Sigmoid colon (tissue), 7 donors: ENCODE data around the gene RHOU. TPM values are rescaled to one million over a fixed set of nuclear protein-coding genes. Genes with fewer than 3 reads are reported as not detected.

Source experiments
- DNase-seq: peaks from one replicate; pipeline ENCODE4 v3.0.0-alpha.2; 2019
- H3K27ac ChIP-seq, 4 donors: fragments of 200-600 bp; sonication (generic); one replicate each; pipeline ENCODE4 v1.5.1; 2016 to 2019; ENCODE audit warnings: mild to moderate bottlenecking in 1 of 4
- H3K27me3 ChIP-seq, 3 donors: fragments of 200-600 bp; sonication (generic); one replicate each; pipeline ENCODE4 v1.5.1; 2019; ENCODE audit warnings: mild to moderate bottlenecking in 1 of 3
- H3K36me3 ChIP-seq, 4 donors: fragments of 200-600 bp; sonication (generic); one replicate each; pipeline ENCODE4 v1.5.1; 2016 to 2019
- H3K4me1 ChIP-seq, 4 donors: fragments of 200-600 bp; sonication (generic); one replicate each; pipeline ENCODE4 v1.5.1; 2017 to 2019
- H3K4me3 ChIP-seq, 4 donors: fragments of 200-600 bp; sonication (generic); one replicate each; pipeline ENCODE4 v1.5.1; 2017 to 2019; ENCODE audit warnings: mild to moderate bottlenecking in 2 of 4, moderate library complexity in 1 of 4
- H3K9me3 ChIP-seq, 4 donors: fragments of 200-600 bp in 3 of 4; sonication (generic) in 3 of 4; one replicate each; pipeline versions ENCODE4 v1.5.1 to v1.6.1; 2013 to 2019
- CTCF ChIP-seq, 4 experiments: fragments of 450-650 bp in 3 of 4; fragments of 200-600 bp in 1 of 4; IDR thresholded peaks; one replicate each; pipeline ENCODE4 v1.5.1; 2016 to 2019; ENCODE audit warnings: antibody characterized with exemption in 4 of 4, mild to moderate bottlenecking in 3 of 4, moderate library complexity in 2 of 4
- EP300 ChIP-seq, 4 donors: sonication (generic); formaldehyde crosslinking; IDR thresholded peaks; one replicate each; pipeline ENCODE4 v1.6.1; 2017; ENCODE audit warnings: antibody characterized with exemption in 4 of 4
- POLR2A ChIP-seq, 2 donors: fragments of 450-650 bp; IDR thresholded peaks; one replicate each; pipeline ENCODE4 v1.6.1; 2016; ENCODE audit warnings: antibody characterized with exemption in 2 of 2, mild to moderate bottlenecking in 2 of 2, moderate library complexity in 2 of 2
- POLR2AphosphoS5 ChIP-seq, 4 donors: sonication (generic); formaldehyde crosslinking; IDR thresholded peaks; one replicate each; pipeline ENCODE4 v1.6.1; 2017; ENCODE audit warnings: antibody characterized with exemption in 4 of 4
- WGBS, 2 donors: extraction: QIAGEN DNeasy Blood & Tissue Kit; methylation state at CpG; one replicate each; pipeline ENCODE4 v1.1.7; 2013; 5-methylcytosine and 5-hydroxymethylcytosine counted together
- intact Hi-C: fragments of 100-400 bp; cut with DNase I; formaldehyde crosslinking; loops from one replicate; pipeline ENCODE4 v1.15.1; 2023
- polyA plus RNA-seq, 3 donors: library from polyadenylated mRNA; stranded (reverse); fragments of 200-250 nt; gene quantifications; one replicate each; pipeline ENCODE4 v1.2.3, GENCODE V29; 2013
- total RNA-seq, 4 donors: library from RNA; depleted of rRNA; stranded (reverse); fragments of >200 nt; gene quantifications; one replicate each; pipeline ENCODE4 v1.1.0, GENCODE V29; 2016
- donor health status: healthy with polysubstance abuse.
- donor health status: Bipolar disorder and iron deficiency.
- donor health status: healthy.

Gene RHOU
- total and polyA plus RNA-seq, 7 donors = 9.7 to 58.7 (median 18.3) TPM

GRCh38 chr1:228744918-228745317 is 9.6 kb downstream of the RHOU start:
- no peak for DNase-seq
- no peak overlapping the region for H3K4me3 ChIP-seq
- H3K27ac ChIP-seq = peak overlapping the region in 1 of 4 donors; percentile 50
- 91 to 92% methylated on average over 6 of the region's 6 CpGs for WGBS, 2 donors
- intact Hi-C loops = no loop called here
- peaks cover 0 to 28% (median 3%) of the 10 kb centered on the region in 4 donors for H3K4me1 ChIP-seq
- H3K9me3 ChIP-seq = no peaks in the 10 kb centered on the region
- TF ChIP-seq POLR2A (IDR thresholded peaks at IDR 0.05) = no peak
- no peak for TF ChIP-seq EP300 (IDR thresholded peaks at IDR 0.05)
- TF ChIP-seq CTCF (IDR thresholded peaks at IDR 0.05) = no peak
- no peak for TF ChIP-seq POLR2AphosphoS5 (IDR thresholded peaks at IDR 0.05)
- no peaks in the 10 kb centered on the region for H3K27me3 ChIP-seq
- peaks cover 6 to 41% (median 9%) of the 10 kb centered on the region in 4 donors for H3K36me3 ChIP-seq

GRCh38 chr1:228745497-228745896 is 10.2 kb downstream of the RHOU start:
- Histone ChIP-seq H3K4me3 (no peak overlapping the region), H3K27me3 (no peaks in the 10 kb centered on the region), H3K36me3 (peaks cover 6 to 39% (median 9%) of the 10 kb centered on the region in 4 donors), H3K9me3 (no peaks in the 10 kb centered on the region), H3K27ac (peak overlapping the region in 2 of 4 donors; percentile 35 to 50), H3K4me1 (peaks cover 0 to 24% (median 3%) of the 10 kb centered on the region in 4 donors)
- intact Hi-C loops = no loop called here
- TF ChIP-seq POLR2AphosphoS5 (IDR thresholded peaks at IDR 0.05) = no peak
- no peak for TF ChIP-seq POLR2A (IDR thresholded peaks at IDR 0.05)
- TF ChIP-seq CTCF (IDR thresholded peaks at IDR 0.05) = no peak
- TF ChIP-seq EP300 (IDR thresholded peaks at IDR 0.05) = no peak
- DNase-seq = no peak
- 91 to 95% methylated on average over 4 of the region's 4 CpGs for WGBS, 2 donors

- H3K27me3 ChIP-seq = no peaks in the 10 kb centered on the region
- H3K4me3 ChIP-seq = no peak overlapping the region
- H3K9me3 ChIP-seq = no peaks in the 10 kb centered on the region
- intact Hi-C loops = no loop called here
- peaks cover 6 to 27% (median 9%) of the 10 kb centered on the region in 4 donors for H3K36me3 ChIP-seq
- peaks cover 0 to 15% (median 3%) of the 10 kb centered on the region in 4 donors for H3K4me1 ChIP-seq
- DNase-seq = no peak
- no peak overlapping the region for H3K27ac ChIP-seq
- WGBS, 2 donors = 95 to 96% methylated on average over 3 of the region's 3 CpGs
- no peak for TF ChIP-seq POLR2A (IDR thresholded peaks at IDR 0.05)
- no peak for TF ChIP-seq CTCF (IDR thresholded peaks at IDR 0.05)
- TF ChIP-seq POLR2AphosphoS5 (IDR thresholded peaks at IDR 0.05) = no peak
- TF ChIP-seq EP300 (IDR thresholded peaks at IDR 0.05) = no peak
Observed at GRCh38 chr1:228747301-228747935, 12.1 kb downstream of the RHOU start.

GRCh38 chr1:228748029-228748428 is 12.8 kb downstream of the RHOU start:
- no peak overlapping the region for H3K4me3 ChIP-seq
- no peaks in the 10 kb centered on the region for H3K9me3 ChIP-seq
- H3K4me1 ChIP-seq = peaks cover 0 to 15% (median 3%) of the 10 kb centered on the region in 4 donors
- H3K27me3 ChIP-seq = no peaks in the 10 kb centered on the region
- intact Hi-C loops = no loop called here
- TF ChIP-seq POLR2A (IDR thresholded peaks at IDR 0.05) = no peak
- no peak for TF ChIP-seq EP300 (IDR thresholded peaks at IDR 0.05)
- no peak for TF ChIP-seq POLR2AphosphoS5 (IDR thresholded peaks at IDR 0.05)
- TF ChIP-seq CTCF (IDR thresholded peaks at IDR 0.05) = no peak
- H3K27ac ChIP-seq = no peak overlapping the region
- 94 to 96% methylated on average over 2 of the region's 2 CpGs for WGBS, 2 donors
- peaks cover 6 to 21% (median 7%) of the 10 kb centered on the region in 4 donors for H3K36me3 ChIP-seq
- DNase-seq = no peak
